ENCODE data around the gene ATP11A.

ATP11A gene

GRCh38 chr13:112693831-112694497 lies 4.1 kb downstream of the ATP11A start:
- Mint-ChIP-seq H3K27ac (no peak overlapping the region), H3K36me3 (ENCODE audit: low read depth) (no peaks in the 10 kb centered on the region)

GRCh38 chr13:112695121-112695520 lies 5.3 kb downstream of the ATP11A start:
- DNase-seq: no peak
- Mint-ChIP-seq H3K4me1 (peaks cover 39% of the 10 kb centered on the region), H3K9me3 (no peaks in the 10 kb centered on the region), H3K36me3 (ENCODE audit: low read depth) (no peaks in the 10 kb centered on the region), H3K4me3 (no peak overlapping the region), H3K27ac (no peak overlapping the region), H3K27me3 (no peaks in the 10 kb centered on the region)
- ATAC-seq: no peak

More at GRCh38 chr13:112693831-112694497, 4.1 kb downstream of the ATP11A start:
- H3K4me3 Mint-ChIP-seq: no peak overlapping the region
- no peaks in the 10 kb centered on the region for H3K27me3 Mint-ChIP-seq
- DNase-seq (no peak), ATAC-seq (no peak)
- peaks cover 35% of the 10 kb centered on the region for H3K4me1 Mint-ChIP-seq
- H3K9me3 Mint-ChIP-seq: no peaks in the 10 kb centered on the region

- DNase-seq (no peak), ATAC-seq (no peak)
- H3K9me3 Mint-ChIP-seq: no peaks in the 10 kb centered on the region
- no peaks in the 10 kb centered on the region for H3K36me3 Mint-ChIP-seq (ENCODE audit: low read depth)
- H3K27me3 Mint-ChIP-seq: no peaks in the 10 kb centered on the region
- peaks cover 36% of the 10 kb centered on the region for H3K4me1 Mint-ChIP-seq
- H3K27ac Mint-ChIP-seq: no peak overlapping the region
- H3K4me3 Mint-ChIP-seq: no peak overlapping the region
Observed at GRCh38 chr13:112696001-112696868, 6.4 kb downstream of the ATP11A start.

GRCh38 chr13:112696869-112697465 lies 7.1 kb downstream of the ATP11A start:
- H3K4me1 Mint-ChIP-seq: peaks cover 29% of the 10 kb centered on the region
- no peak overlapping the region for H3K4me3 Mint-ChIP-seq
- no peak for DNase-seq
- no peaks in the 10 kb centered on the region for H3K9me3 Mint-ChIP-seq
- H3K27ac Mint-ChIP-seq: no peak overlapping the region
- H3K27me3 Mint-ChIP-seq: no peaks in the 10 kb centered on the region
- no peak for ATAC-seq
- H3K36me3 Mint-ChIP-seq (ENCODE audit: low read depth): no peaks in the 10 kb centered on the region

- Mint-ChIP-seq H3K27ac (no peak overlapping the region), H3K4me3 (no peak overlapping the region), H3K36me3 (ENCODE audit: low read depth) (no peaks in the 10 kb centered on the region)
Observed at GRCh38 chr13:112697756-112698655, 8.2 kb downstream of the ATP11A start.

GRCh38 chr13:112699322-112699918 lies 9.6 kb downstream of the ATP11A start:
- Mint-ChIP-seq H3K9me3 (no peaks in the 10 kb centered on the region), H3K36me3 (ENCODE audit: low read depth) (no peaks in the 10 kb centered on the region), H3K4me1 (peaks cover 25% of the 10 kb centered on the region), H3K27ac (no peak overlapping the region), H3K27me3 (no peaks in the 10 kb centered on the region), H3K4me3 (no peak overlapping the region)
- DNase-seq (no peak), ATAC-seq (no peak)

More at GRCh38 chr13:112697756-112698655, 8.2 kb downstream of the ATP11A start:
- Mint-ChIP-seq H3K9me3 (no peaks in the 10 kb centered on the region), H3K27me3 (no peaks in the 10 kb centered on the region), H3K4me1 (peaks cover 22% of the 10 kb centered on the region)
- DNase-seq: no peak
- ATAC-seq: no peak

GRCh38 chr13:112700291-112701060 lies 10.6 kb downstream of the ATP11A start:
- H3K9me3 Mint-ChIP-seq: no peaks in the 10 kb centered on the region
- peaks cover 28% of the 10 kb centered on the region for H3K4me1 Mint-ChIP-seq
- ATAC-seq: no peak
- H3K27ac Mint-ChIP-seq: no peak overlapping the region
- no peaks in the 10 kb centered on the region for H3K27me3 Mint-ChIP-seq
- H3K36me3 Mint-ChIP-seq (ENCODE audit: low read depth): no peaks in the 10 kb centered on the region
- no peak overlapping the region for H3K4me3 Mint-ChIP-seq
- DNase-seq: no peak

- no peak overlapping the region for H3K4me3 Mint-ChIP-seq
- no peak for ATAC-seq
- H3K27ac Mint-ChIP-seq: no peak overlapping the region
- H3K4me1 Mint-ChIP-seq: peaks cover 28% of the 10 kb centered on the region
- H3K36me3 Mint-ChIP-seq (ENCODE audit: low read depth): peaks cover under 1% of the 10 kb centered on the region
- no peak for DNase-seq
- H3K27me3 Mint-ChIP-seq: no peaks in the 10 kb centered on the region
- no peaks in the 10 kb centered on the region for H3K9me3 Mint-ChIP-seq
Observed at GRCh38 chr13:112702341-112702985, 12.6 kb downstream of the ATP11A start.

GRCh38 chr13:112702986-112703379 lies 13.1 kb downstream of the ATP11A start:
- H3K4me1 Mint-ChIP-seq: peaks cover 25% of the 10 kb centered on the region
- H3K9me3 Mint-ChIP-seq: no peaks in the 10 kb centered on the region
- no peak overlapping the region for H3K27ac Mint-ChIP-seq
- H3K27me3 Mint-ChIP-seq: no peaks in the 10 kb centered on the region
- peaks cover 2% of the 10 kb centered on the region for H3K36me3 Mint-ChIP-seq (ENCODE audit: low read depth)
- no peak for DNase-seq
- H3K4me3 Mint-ChIP-seq: no peak overlapping the region
- no peak for ATAC-seq

- no peak overlapping the region for H3K4me3 Mint-ChIP-seq
- peaks cover 24% of the 10 kb centered on the region for H3K4me1 Mint-ChIP-seq
- H3K27me3 Mint-ChIP-seq: no peaks in the 10 kb centered on the region
- DNase-seq: no peak
- H3K9me3 Mint-ChIP-seq: no peaks in the 10 kb centered on the region
- H3K27ac Mint-ChIP-seq: no peak overlapping the region
- ATAC-seq: no peak
- peaks cover 2% of the 10 kb centered on the region for H3K36me3 Mint-ChIP-seq (ENCODE audit: low read depth)
Observed at GRCh38 chr13:112703449-112704284, 13.8 kb downstream of the ATP11A start.

- Mint-ChIP-seq H3K36me3 (ENCODE audit: low read depth) (peaks cover 2% of the 10 kb centered on the region), H3K27ac (no peak overlapping the region), H3K9me3 (no peaks in the 10 kb centered on the region), H3K4me1 (peaks cover 15% of the 10 kb centered on the region), H3K4me3 (no peak overlapping the region), H3K27me3 (no peaks in the 10 kb centered on the region)
- ATAC-seq: peak; percentile 36
- DNase-seq: no peak
Observed at GRCh38 chr13:112704308-112705145, 14.7 kb downstream of the ATP11A start.

- H3K4me3 Mint-ChIP-seq: no peak overlapping the region
- peak overlapping the region; percentile 29 for H3K27ac Mint-ChIP-seq
- DNase-seq (no peak), ATAC-seq (no peak)
- peaks cover 12% of the 10 kb centered on the region for H3K4me1 Mint-ChIP-seq
- H3K36me3 Mint-ChIP-seq (ENCODE audit: low read depth): peaks cover 2% of the 10 kb centered on the region
- H3K9me3 Mint-ChIP-seq: no peaks in the 10 kb centered on the region
- H3K27me3 Mint-ChIP-seq: no peaks in the 10 kb centered on the region
Observed at GRCh38 chr13:112705286-112705685, 15.4 kb downstream of the ATP11A start.
